Activated CD4-positive, alpha-beta memory T cell treated with anti-CD3 and anti-CD28 coated beads, Interleukin-2, amount 10 ng/mL, durations not matched to agents 7 days and 5 days (primary cell): ENCODE data around the gene NEK6. TPM values are rescaled to one million over a fixed set of nuclear protein-coding genes. Genes with fewer than 3 reads are reported as not detected.

Experiments
- CTCF ChIA-PET: fragments of 350-600 bp; sonication (Branson Sonifier 250); formaldehyde crosslinking; loops from one replicate; lab custom pipeline; 2021; ENCODE audit warnings: antibody characterized with exemption, inconsistent platforms; lab: Charles Lee
- POLR2A ChIA-PET: fragments of 350-600 bp; sonication (Branson Sonifier 250); formaldehyde crosslinking; loops from one replicate; lab custom pipeline; 2021; ENCODE audit warnings: antibody characterized with exemption; lab: Charles Lee
- DNase-seq: peaks from one replicate; pipeline ENCODE4 v3.0.0-alpha.2; 2020
- H3K27ac Mint-ChIP-seq: one replicate; pipeline ENCODE4 v1.8.0; 2021; ENCODE audit warnings: mild to moderate bottlenecking, mixed read lengths
- H3K27me3 Mint-ChIP-seq: one replicate; pipeline ENCODE4 v1.8.0; 2021; ENCODE audit warnings: mixed read lengths
- H3K36me3 Mint-ChIP-seq: one replicate; pipeline ENCODE4 v1.8.0; 2021; ENCODE audit warnings: low read depth, mixed read lengths
- H3K4me1 Mint-ChIP-seq: one replicate; pipeline ENCODE4 v1.8.0; 2021; ENCODE audit warnings: mixed read lengths
- H3K4me3 Mint-ChIP-seq: one replicate; pipeline ENCODE4 v1.8.0; 2021; ENCODE audit warnings: mild to moderate bottlenecking, mixed read lengths
- H3K9me3 Mint-ChIP-seq: one replicate; pipeline ENCODE4 v1.8.0; 2021; ENCODE audit warnings: mixed read lengths
- total RNA-seq, 2 experiments: library from RNA; stranded (reverse); gene quantifications; one replicate each; pipeline ENCODE4 v1.2.3, GENCODE V29; 2021

The NEK6 gene
- total RNA-seq, 2 experiments from 2014 or later: 16.9 to 18.9 TPM

- peak overlapping the region; percentile 46 for H3K4me3 Mint-ChIP-seq
- no peaks in the 10 kb centered on the region for H3K36me3 Mint-ChIP-seq
- H3K27ac Mint-ChIP-seq: peak overlapping the region; percentile 94
- DNase-seq: peak; percentile 81
- peaks cover 4% of the 10 kb centered on the region for H3K27me3 Mint-ChIP-seq
- ChIA-PET POLR2A (interaction anchor here (0.6 to 5.8 kb wide), 15 partner anchors 9 to 83 kb away, joined by 3 to 68 read pairs (median 6); partner anchors contain the start of gene NEK6), CTCF (interaction anchor here (0.5 to 2.6 kb wide), 6 partner anchors 8 to 90 kb away, joined by 4 to 13 read pairs (median 6); no protein-coding TSS in a partner anchor)
- no peaks in the 10 kb centered on the region for H3K9me3 Mint-ChIP-seq
- peaks cover 76% of the 10 kb centered on the region for H3K4me1 Mint-ChIP-seq
Measured at GRCh38 chr9:124216474-124217176, 41.1 kb upstream of the NEK6 start.

DNA sequence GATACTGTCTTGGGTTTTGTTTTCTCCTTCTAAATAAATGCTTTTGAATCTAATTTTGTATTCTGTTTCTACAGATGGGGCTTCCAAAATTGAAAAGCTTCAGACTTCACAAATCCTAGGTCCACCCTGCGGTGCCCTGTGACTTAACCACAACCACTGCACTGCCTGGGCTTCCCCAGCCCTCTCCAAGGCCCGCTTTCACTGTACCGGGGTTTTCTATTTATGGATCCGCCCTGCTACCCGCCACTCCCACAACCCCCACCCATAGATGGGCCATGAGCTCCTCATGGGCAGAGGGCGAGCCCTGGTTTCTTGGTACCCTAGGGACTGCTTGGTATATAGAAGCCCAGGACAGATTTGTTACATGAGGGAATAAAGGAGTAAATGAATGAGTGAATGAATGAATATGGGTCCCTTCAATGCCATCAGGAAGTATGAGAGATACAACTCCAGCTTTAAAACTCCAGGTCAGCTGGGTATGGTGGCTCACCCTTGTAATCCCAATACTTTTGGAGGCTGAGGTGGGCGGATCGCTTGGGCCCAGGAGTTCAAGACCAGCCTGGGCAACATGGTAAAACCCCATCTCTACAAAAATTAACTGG lies 39.8 kb upstream of the NEK6 start:
- Mint-ChIP-seq H3K27me3 (peaks cover 4% of the 10 kb centered on the region), H3K27ac (peak overlapping the region; percentile 94), H3K4me1 (peaks cover 66% of the 10 kb centered on the region), H3K9me3 (no peaks in the 10 kb centered on the region), H3K4me3 (no peak overlapping the region), H3K36me3 (no peaks in the 10 kb centered on the region)
- ChIA-PET CTCF (interaction anchor here (0.7 to 2.6 kb wide), 8 partner anchors 8 to 91 kb away, joined by 3 to 13 read pairs (median 4); no protein-coding TSS in a partner anchor), POLR2A (interaction anchor here (1.2 to 5.8 kb wide), 11 partner anchors 8 to 580 kb away, joined by 3 to 68 read pairs (median 9); no protein-coding TSS in a partner anchor)
- DNase-seq: no peak

GRCh38 chr9:124218438-124218982 lies 39.2 kb upstream of the NEK6 start:
- DNase-seq: peak; percentile 61
- H3K36me3 Mint-ChIP-seq: no peaks in the 10 kb centered on the region
- peak overlapping the region; percentile 48 for H3K27ac Mint-ChIP-seq
- H3K27me3 Mint-ChIP-seq: peaks cover 4% of the 10 kb centered on the region
- H3K4me1 Mint-ChIP-seq: peaks cover 63% of the 10 kb centered on the region
- POLR2A ChIA-PET: interaction anchor here (1.4 to 3.2 kb wide), 7 partner anchors 11 to 581 kb away, joined by 3 to 29 read pairs (median 9); no protein-coding TSS in a partner anchor
- CTCF ChIA-PET: interaction anchor here (0.9 to 2.6 kb wide), 2 partner anchors 19 to 22 kb away, joined by 3 to 11 read pairs; no protein-coding TSS in a partner anchor
- no peaks in the 10 kb centered on the region for H3K9me3 Mint-ChIP-seq
- H3K4me3 Mint-ChIP-seq: no peak overlapping the region

DNA sequence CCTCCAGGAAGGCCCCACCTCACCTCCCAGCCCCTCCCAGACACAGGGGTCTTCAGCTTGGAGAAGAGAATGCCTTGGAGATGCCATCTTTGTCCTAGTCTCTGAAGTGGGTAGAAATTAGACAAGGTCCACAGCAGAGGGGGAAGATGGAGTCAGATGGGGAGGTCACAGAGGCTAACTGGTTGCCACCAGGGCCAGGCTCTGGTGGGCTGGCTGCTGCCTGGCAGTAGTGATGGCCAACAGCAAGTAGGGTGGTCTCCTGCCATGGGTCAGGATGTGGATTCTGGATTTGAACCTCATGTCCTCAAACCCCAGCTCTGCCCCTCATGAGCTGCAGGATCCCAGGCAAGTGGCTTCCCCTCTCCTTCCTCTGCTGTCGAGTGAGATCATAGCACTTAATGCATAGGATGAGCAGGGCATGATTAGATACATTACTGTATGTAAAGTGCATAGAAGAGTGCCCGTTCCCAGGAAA lies 38.7 kb upstream of the NEK6 start:
- ChIA-PET CTCF (no interaction called here), POLR2A (interaction anchor here (0.6 to 3.2 kb wide), 3 partner anchors 12 to 37 kb away, joined by 4 to 29 read pairs (median 15); no protein-coding TSS in a partner anchor)
- Mint-ChIP-seq H3K4me1 (peaks cover 58% of the 10 kb centered on the region), H3K4me3 (no peak overlapping the region), H3K27me3 (peaks cover 4% of the 10 kb centered on the region), H3K27ac (peak overlapping the region; percentile 48), H3K36me3 (no peaks in the 10 kb centered on the region), H3K9me3 (no peaks in the 10 kb centered on the region)
- DNase-seq: no peak

DNA sequence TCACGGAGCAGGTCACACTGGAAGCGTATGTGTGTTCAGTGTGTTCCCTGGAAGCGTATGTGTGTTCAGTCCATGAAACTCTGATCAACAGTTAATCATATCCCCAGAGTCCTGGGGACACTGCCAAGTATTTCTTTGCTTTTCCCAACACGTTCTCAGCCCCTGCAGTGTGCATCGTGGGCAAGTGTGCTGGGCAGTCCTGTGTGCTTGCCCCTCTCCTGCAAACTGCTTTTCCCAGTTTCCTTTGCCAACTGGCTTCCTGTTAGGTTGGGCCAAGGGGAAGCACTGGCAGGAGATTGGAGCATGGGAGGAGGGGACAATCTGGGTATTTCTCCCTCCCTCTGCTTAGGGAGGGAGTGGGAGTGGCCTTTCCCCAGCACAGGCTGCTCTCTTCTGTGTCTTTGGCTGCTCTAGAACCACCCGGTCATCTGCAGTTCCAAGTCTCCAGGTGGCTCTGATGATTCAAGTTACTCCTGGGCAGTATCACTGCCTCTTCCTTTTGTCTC lies 36.8 kb upstream of the NEK6 start:
- ChIA-PET CTCF (interaction anchor here (1.3 kb wide), 1 partner anchor 19 kb away, joined by 3 read pairs; no protein-coding TSS in a partner anchor), POLR2A (no interaction called here)
- peaks cover 40% of the 10 kb centered on the region for H3K4me1 Mint-ChIP-seq
- no peak for DNase-seq
- H3K9me3 Mint-ChIP-seq: no peaks in the 10 kb centered on the region
- H3K27me3 Mint-ChIP-seq: peaks cover 8% of the 10 kb centered on the region
- H3K27ac Mint-ChIP-seq: no peak overlapping the region
- no peaks in the 10 kb centered on the region for H3K36me3 Mint-ChIP-seq
- no peak overlapping the region for H3K4me3 Mint-ChIP-seq

GRCh38 chr9:124221676-124222075 lies 36.1 kb upstream of the NEK6 start:
- Mint-ChIP-seq H3K4me1 (peaks cover 35% of the 10 kb centered on the region), H3K9me3 (no peaks in the 10 kb centered on the region), H3K36me3 (no peaks in the 10 kb centered on the region), H3K4me3 (no peak overlapping the region), H3K27ac (no peak overlapping the region), H3K27me3 (peaks cover 9% of the 10 kb centered on the region)
- ChIA-PET CTCF (no interaction called here), POLR2A (no interaction called here)
- no peak for DNase-seq

GRCh38 chr9:124222109-124222508 lies 35.6 kb upstream of the NEK6 start:
- no peak for DNase-seq
- ChIA-PET POLR2A (no interaction called here), CTCF (no interaction called here)
- peaks cover 32% of the 10 kb centered on the region for H3K4me1 Mint-ChIP-seq
- no peaks in the 10 kb centered on the region for H3K9me3 Mint-ChIP-seq
- H3K36me3 Mint-ChIP-seq: no peaks in the 10 kb centered on the region
- no peak overlapping the region for H3K4me3 Mint-ChIP-seq
- H3K27ac Mint-ChIP-seq: no peak overlapping the region
- peaks cover 11% of the 10 kb centered on the region for H3K27me3 Mint-ChIP-seq

DNA sequence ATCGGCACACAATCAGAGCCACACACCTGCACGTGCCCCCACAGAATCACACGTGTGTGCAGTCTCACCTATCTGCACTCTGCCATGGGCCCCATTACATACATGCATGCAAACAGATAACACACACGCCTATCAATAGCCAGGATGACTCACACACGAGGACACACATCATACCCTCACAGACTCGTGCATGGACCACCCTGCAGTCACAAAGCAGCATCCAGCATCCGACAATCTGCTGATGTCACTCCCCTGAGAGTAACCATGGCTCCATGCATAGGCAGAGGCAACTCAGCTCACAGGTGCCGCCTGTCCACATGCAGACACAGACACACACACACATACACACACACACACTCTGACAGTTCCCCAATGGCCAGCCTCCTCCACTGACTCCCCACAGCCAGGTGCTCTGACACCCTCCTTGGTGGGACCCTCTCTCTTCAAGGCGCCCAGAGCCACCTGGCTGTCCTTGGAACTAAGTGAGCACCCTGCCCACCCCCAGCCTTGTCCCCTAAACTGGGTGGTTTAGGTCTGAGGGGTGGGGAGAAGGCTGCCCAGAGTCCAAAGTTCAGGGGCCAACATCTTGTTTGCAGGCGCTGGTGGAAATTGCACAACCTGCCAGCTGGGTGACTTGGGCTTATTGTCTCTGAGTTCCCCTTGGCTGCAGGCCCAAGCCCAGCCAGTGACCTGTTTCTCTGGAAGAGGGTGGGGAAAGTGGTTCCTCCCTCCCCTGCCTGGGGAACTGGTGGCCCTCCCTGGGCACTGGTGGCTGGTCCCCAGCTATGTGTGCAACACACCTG lies 34.6 kb upstream of the NEK6 start:
- ChIA-PET POLR2A (no interaction called here), CTCF (interaction anchor here (1.0 kb wide), 1 partner anchor 10 kb away, joined by 3 read pairs; no protein-coding TSS in a partner anchor)
- H3K27ac Mint-ChIP-seq: no peak overlapping the region

DNA sequence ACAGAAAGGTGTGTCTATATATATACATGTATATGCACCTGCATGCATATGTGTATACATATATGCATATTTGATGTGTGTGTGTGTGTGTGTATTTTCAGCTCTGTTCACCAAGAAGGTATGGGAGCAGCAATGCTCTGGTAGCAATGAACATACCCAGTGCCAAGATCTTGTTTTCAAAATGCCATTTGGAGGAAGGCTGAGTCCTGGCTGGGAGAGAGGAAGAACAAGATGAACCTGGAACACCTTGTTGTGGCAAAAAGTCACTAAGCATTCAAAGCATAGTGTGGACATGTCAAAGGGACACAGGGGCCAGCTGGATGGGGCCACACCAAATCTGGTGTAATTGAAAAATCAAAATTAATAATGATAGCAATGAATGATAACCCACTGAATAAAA lies 31.8 kb upstream of the NEK6 start:
- Mint-ChIP-seq H3K9me3 (no peaks in the 10 kb centered on the region), H3K27ac (no peak overlapping the region), H3K4me1 (peaks cover 5% of the 10 kb centered on the region), H3K27me3 (peaks cover 11% of the 10 kb centered on the region), H3K36me3 (no peaks in the 10 kb centered on the region), H3K4me3 (no peak overlapping the region)
- DNase-seq: no peak
- POLR2A ChIA-PET: interaction anchor here (1.9 kb wide), 1 partner anchor 9 kb away, joined by 9 read pairs; no protein-coding TSS in a partner anchor
- CTCF ChIA-PET: interaction anchor here (1.1 kb wide), 2 partner anchors 8 to 10 kb away, joined by 4 to 5 read pairs; no protein-coding TSS in a partner anchor

More for the DNA sequence above, 34.6 kb upstream of the NEK6 start:
- H3K4me3 Mint-ChIP-seq: no peak overlapping the region
- peaks cover 11% of the 10 kb centered on the region for H3K27me3 Mint-ChIP-seq
- no peak for DNase-seq
- H3K36me3 Mint-ChIP-seq: no peaks in the 10 kb centered on the region
- H3K9me3 Mint-ChIP-seq: no peaks in the 10 kb centered on the region
- peaks cover 22% of the 10 kb centered on the region for H3K4me1 Mint-ChIP-seq

DNA sequence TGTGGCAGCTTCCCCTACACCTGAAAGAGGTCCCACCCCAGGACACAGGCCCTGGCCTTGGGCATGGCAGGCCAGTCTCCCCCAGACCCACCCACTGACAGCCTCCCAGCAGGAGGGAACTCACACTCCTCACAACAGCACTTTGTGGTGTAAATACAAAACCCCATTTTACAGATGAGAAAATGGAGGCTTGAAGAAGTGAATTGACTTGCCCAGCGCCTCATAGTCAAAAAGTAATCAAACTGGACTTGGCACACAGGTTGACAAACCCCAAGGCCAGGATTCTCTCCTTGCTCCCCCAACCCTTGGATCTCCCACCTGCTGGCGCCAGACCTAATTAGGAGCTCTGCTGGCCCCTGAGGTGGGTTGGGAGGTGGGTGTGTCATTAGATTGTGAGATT lies 29.2 kb upstream of the NEK6 start:
- CTCF ChIA-PET: no interaction called here
- Mint-ChIP-seq H3K36me3 (no peaks in the 10 kb centered on the region), H3K27me3 (peaks cover 9% of the 10 kb centered on the region), H3K9me3 (no peaks in the 10 kb centered on the region), H3K27ac (no peak overlapping the region), H3K4me1 (peaks cover 5% of the 10 kb centered on the region), H3K4me3 (no peak overlapping the region)
- POLR2A ChIA-PET: interaction anchor here (1.7 kb wide), 1 partner anchor 11 kb away, joined by 4 read pairs; no protein-coding TSS in a partner anchor
- DNase-seq: no peak

DNA sequence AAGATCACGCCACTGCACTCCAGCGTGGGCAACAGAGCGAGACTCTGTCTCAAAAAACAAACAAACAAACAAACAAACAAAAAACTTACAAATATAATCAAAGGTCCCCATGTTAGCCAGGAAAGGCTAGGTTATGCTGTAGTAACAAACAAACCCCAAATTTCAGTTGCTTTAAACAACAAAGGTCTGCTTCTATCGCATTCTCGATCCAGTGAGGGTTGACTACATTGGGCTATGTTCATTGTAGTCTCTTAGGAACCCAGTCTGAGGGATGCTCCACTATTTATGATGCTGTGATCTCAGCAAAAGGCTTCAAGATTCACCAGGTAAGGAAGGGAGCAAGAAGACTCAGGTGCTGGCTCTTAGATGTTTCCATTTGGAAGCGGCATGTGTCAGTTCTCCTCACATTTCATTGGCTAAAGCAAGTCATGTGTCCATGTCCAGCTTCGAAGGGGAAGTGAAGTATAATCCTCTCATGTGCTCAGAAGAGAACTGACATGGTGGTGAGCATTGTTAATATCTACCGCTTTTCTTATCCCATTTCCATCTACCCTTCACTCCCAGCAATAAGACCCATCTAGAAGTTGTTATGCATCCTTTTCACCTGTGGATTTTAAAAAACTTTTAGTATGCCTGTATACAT lies 26.5 kb upstream of the NEK6 start:
- Mint-ChIP-seq H3K4me1 (peaks cover 3% of the 10 kb centered on the region), H3K27ac (no peak overlapping the region), H3K9me3 (no peaks in the 10 kb centered on the region), H3K36me3 (no peaks in the 10 kb centered on the region), H3K4me3 (no peak overlapping the region), H3K27me3 (peaks cover 7% of the 10 kb centered on the region)
- ChIA-PET POLR2A (no interaction called here), CTCF (no interaction called here)
- no peak for DNase-seq
